ACC112 (cell line): ENCODE measurements around the gene HEATR5A.
"Not testable (repeated sequence)": the region's sequence is repeated elsewhere in the genome, so short reads cannot be mapped to it uniquely, and the experiment has no call there.

Experiments used
- H2AFZ ChIP-seq: fragments of 200-600 bp; sonication (generic); one replicate; pipeline ENCODE4 v1.6.0; 2017; ENCODE audit warnings: antibody characterized with exemption, low read length; ENCODE audit not compliant: unreplicated experiment
- H3K27ac ChIP-seq: fragments of 200-600 bp; sonication (generic); 2 replicates; pipeline ENCODE4 v1.5.1; 2014; ENCODE audit warnings: low read depth, mild to moderate bottlenecking, antibody characterized with exemption, low read length, moderate library complexity
- H3K27me3 ChIP-seq: fragments of 200-600 bp; sonication (generic); 2 replicates; pipeline ENCODE4 v1.6.1; 2014; ENCODE audit warnings: mild to moderate bottlenecking, antibody characterized with exemption, low read length, moderate library complexity, mixed read lengths; ENCODE audit not compliant: insufficient read depth
- H3K36me3 ChIP-seq: fragments of 200-600 bp; sonication (generic); 2 replicates; pipeline ENCODE4 v1.6.1; 2016; ENCODE audit warnings: mild to moderate bottlenecking, antibody characterized with exemption, low read length, moderate library complexity, mixed read lengths; ENCODE audit not compliant: insufficient read depth
- H3K4me1 ChIP-seq: fragments of 200-600 bp; sonication (generic); one replicate; pipeline ENCODE4 v1.6.1; 2016; ENCODE audit warnings: low read length, mixed read lengths; ENCODE audit not compliant: insufficient read depth, unreplicated experiment, control insufficient read depth
- H3K4me3 ChIP-seq: fragments of 200-600 bp; sonication (generic); 2 replicates; pipeline ENCODE4 v1.5.1; 2014; ENCODE audit warnings: mild to moderate bottlenecking, low read depth, low read length
- H3K79me2 ChIP-seq: fragments of 200-600 bp; sonication (generic); one replicate; pipeline ENCODE4 v1.6.0; 2016; ENCODE audit warnings: low read length; ENCODE audit not compliant: control insufficient read depth, unreplicated experiment, insufficient read depth

Gene HEATR5A

DNA sequence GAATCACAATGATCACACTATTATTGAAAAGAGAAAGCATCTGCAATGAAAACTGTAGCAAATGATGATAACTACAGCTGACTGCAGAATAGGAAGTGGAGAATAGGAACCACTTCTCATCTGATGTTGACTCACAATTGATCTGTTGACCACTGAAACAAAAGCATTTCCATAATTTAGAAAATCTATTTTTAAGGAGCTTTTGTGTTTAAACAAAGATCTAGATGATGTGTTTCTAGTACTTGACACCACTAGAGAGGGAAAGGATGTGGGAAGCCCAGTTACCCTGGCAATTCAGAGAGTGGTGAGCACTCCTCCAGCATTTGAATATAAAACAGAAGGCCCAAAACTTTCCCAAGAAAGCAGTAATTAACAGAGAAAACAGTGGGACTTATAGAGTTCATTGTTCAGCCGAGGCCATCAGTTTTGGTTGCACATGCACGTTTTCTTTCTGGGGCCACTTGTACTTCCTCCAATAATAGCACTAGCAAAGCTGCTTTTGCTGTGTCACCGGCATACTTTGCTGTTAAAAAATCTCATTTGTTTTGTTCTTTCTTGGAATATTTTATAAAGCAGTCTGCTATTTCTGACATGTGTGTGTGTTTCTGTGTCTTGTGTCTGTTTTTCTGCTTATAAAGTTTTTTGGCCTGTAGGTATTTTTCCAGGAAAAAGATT lies 136.6 kb downstream of the HEATR5A start:
- Histone ChIP-seq H3K27me3 (no peaks in the 10 kb centered on the region), H3K27ac (peak overlapping the region; percentile 29; the same call in 1 of the 2 replicates), H3K4me3 (no peak overlapping the region), H3K36me3 (no peaks in the 10 kb centered on the region), H2AFZ (peak overlapping the region; percentile 90), H3K79me2 (no peaks in the 10 kb centered on the region), H3K4me1 (peaks cover 8% of the 10 kb centered on the region)

- Histone ChIP-seq H3K27me3 (no peaks in the 10 kb centered on the region), H3K27ac (no peak overlapping the region), H3K79me2 (no peaks in the 10 kb centered on the region), H3K4me3 (no peak overlapping the region), H3K4me1 (peaks cover 8% of the 10 kb centered on the region), H2AFZ (no peak overlapping the region), H3K36me3 (no peaks in the 10 kb centered on the region)
These were observed 137.2 kb downstream of the HEATR5A start for GRCh38 chr14:31283153-31283552.

DNA sequence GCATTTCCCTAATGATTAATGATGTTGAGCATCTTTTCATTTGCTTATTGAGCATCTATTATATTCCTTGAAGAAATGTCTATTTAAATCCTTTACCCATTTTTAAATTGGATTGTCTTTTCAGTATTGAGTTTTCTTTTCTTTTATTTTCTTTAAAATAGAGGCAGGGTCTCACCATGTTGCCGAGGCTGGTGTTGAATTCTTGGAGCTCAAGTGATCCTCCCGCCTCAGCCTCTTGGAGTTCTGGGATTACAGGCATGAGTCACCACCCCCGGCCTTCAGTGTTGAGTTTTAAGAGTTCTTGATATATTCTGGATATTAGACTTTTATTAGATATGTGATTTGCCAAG lies 139.5 kb downstream of the HEATR5A start:
- H3K79me2 ChIP-seq: no peaks in the 10 kb centered on the region
- H2AFZ ChIP-seq: no peak overlapping the region
- no peak overlapping the region for H3K4me3 ChIP-seq
- H3K27ac ChIP-seq: no peak overlapping the region
- peaks cover 8% of the 10 kb centered on the region for H3K4me1 ChIP-seq
- no peaks in the 10 kb centered on the region; the same call in 1 of the 2 replicates for H3K36me3 ChIP-seq
- H3K27me3 ChIP-seq: no peaks in the 10 kb centered on the region

DNA sequence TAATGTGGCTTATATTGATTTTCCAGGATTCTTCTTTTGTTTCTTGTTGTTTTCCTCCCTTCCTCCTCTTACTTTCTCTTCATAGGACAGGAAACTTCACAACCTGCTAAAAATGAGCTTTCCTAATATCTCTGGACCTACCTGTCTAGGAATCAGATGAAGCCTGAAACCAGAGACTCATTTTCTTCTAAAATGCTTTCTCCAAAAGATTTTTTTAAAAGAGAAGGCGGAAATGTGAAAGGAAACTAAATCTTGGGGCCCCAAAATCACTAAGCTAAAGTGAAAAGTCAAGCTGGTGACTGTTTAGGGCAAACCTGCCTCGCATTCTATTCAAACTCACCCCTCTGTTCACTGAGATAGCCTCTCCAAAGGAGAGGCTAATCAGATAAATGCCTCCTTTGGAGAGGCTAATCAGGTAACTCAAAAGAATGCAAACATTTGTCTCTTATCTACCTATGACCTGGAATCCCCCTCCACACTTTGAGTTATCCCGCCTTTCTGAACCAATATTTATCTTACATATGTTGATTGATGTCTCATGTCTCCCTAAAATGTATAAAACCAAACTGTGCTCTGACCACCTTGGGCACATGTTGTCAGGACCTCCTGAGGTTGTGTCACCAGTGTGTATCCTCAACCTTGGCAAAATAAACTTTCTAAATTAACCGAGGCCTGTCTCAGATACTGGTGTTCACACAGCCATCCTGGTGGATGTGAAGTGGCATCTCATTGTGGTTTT lies 140.0 kb downstream of the HEATR5A start:
- Histone ChIP-seq H3K4me3 (no peak overlapping the region), H3K27ac (no peak overlapping the region), H3K79me2 (no peaks in the 10 kb centered on the region), H2AFZ (no peak overlapping the region), H3K36me3 (no peaks in the 10 kb centered on the region; the same call in 1 of the 2 replicates), H3K27me3 (no peaks in the 10 kb centered on the region), H3K4me1 (peaks cover 8% of the 10 kb centered on the region)

DNA sequence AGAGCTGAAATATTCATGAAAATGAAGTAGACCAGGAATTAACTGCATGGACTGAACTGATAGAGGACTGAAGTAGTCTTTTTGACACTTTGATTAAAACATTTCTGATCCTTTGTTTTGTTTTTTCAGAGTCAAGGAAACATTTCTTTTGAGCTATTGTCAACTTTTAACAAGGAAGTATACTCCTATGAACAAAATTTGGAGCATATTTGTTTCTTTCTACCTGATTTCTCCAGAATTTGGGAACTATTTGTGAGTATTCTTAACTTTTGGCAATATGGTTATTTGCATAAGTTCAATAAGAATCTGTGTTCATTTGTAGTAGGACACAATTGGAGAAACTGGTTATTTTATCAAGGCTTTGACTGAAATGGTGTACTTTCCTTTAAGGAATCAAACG lies 141.5 kb downstream of the HEATR5A start:
- Histone ChIP-seq H3K4me3 (no peak overlapping the region), H3K79me2 (no peaks in the 10 kb centered on the region), H3K4me1 (peaks cover 9% of the 10 kb centered on the region), H2AFZ (no peak overlapping the region), H3K36me3 (no peaks in the 10 kb centered on the region; the same call in 1 of the 2 replicates), H3K27me3 (no peaks in the 10 kb centered on the region), H3K27ac (no peak overlapping the region)

GRCh38 chr14:31277085-31277484 lies 143.3 kb downstream of the HEATR5A start:
- peaks cover 6% of the 10 kb centered on the region for H3K4me1 ChIP-seq
- no peak overlapping the region for H3K4me3 ChIP-seq
- no peak overlapping the region for H2AFZ ChIP-seq
- no peak overlapping the region for H3K27ac ChIP-seq
- H3K36me3 ChIP-seq: no peaks in the 10 kb centered on the region; the same call in 1 of the 2 replicates
- no peaks in the 10 kb centered on the region for H3K27me3 ChIP-seq
- no peaks in the 10 kb centered on the region for H3K79me2 ChIP-seq

DNA sequence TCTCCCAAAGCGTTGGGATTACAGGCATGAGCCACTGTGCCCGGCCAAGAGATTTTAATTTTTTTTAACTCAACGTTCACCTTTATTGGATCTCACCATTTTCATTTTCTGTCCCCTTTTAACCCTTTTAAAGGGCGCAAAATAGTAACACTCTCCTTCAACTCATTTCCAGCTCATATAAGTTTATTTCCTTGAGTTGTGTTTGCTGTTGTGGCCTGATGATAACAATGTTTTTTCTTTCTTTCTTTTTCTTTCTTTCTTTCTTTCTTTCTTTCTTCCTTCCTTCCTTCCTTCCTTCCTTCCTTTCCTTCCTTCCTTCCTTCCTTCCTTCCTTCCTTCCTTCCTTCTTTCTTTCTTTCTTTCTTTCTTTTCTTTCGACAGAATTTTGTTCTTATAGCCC lies 143.9 kb downstream of the HEATR5A start:
- H3K79me2 ChIP-seq, H3K27ac ChIP-seq, H3K36me3 ChIP-seq, H3K4me1 ChIP-seq, H3K27me3 ChIP-seq, H2AFZ ChIP-seq, H3K4me3 ChIP-seq: not testable (repeated sequence)

- Histone ChIP-seq H3K27ac (no peak overlapping the region), H3K4me1 (peaks cover 6% of the 10 kb centered on the region), H3K27me3 (no peaks in the 10 kb centered on the region), H2AFZ (no peak overlapping the region), H3K79me2 (no peaks in the 10 kb centered on the region), H3K36me3 (no peaks in the 10 kb centered on the region; the same call in 1 of the 2 replicates), H3K4me3 (no peak overlapping the region)
These were observed 144.6 kb downstream of the HEATR5A start for GRCh38 chr14:31275731-31276130.

DNA sequence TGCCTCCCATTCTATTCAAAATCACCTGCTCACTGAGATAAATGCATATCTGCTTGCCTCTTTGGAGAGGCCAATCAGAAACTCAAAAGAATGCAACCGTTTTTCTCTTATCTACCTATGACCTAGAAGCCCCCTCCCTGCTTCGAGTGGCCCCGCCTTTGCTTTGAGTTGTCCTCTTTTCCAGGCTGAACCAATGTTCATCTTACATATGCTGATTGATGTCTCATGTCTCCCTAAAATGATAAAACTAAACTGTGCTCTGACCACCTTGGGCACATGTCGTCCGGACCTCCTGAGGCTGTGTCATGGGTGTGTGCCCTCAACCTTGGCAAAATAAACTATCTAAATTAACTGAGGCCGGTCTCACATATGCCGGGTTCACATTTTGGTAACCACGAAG lies 148.7 kb downstream of the HEATR5A start:
- Histone ChIP-seq H3K27ac (no peak overlapping the region), H3K4me1 (peaks cover 6% of the 10 kb centered on the region), H3K4me3 (no peak overlapping the region), H3K36me3 (no peaks in the 10 kb centered on the region; the same call in 1 of the 2 replicates), H3K79me2 (no peaks in the 10 kb centered on the region), H2AFZ (no peak overlapping the region), H3K27me3 (no peaks in the 10 kb centered on the region)

DNA sequence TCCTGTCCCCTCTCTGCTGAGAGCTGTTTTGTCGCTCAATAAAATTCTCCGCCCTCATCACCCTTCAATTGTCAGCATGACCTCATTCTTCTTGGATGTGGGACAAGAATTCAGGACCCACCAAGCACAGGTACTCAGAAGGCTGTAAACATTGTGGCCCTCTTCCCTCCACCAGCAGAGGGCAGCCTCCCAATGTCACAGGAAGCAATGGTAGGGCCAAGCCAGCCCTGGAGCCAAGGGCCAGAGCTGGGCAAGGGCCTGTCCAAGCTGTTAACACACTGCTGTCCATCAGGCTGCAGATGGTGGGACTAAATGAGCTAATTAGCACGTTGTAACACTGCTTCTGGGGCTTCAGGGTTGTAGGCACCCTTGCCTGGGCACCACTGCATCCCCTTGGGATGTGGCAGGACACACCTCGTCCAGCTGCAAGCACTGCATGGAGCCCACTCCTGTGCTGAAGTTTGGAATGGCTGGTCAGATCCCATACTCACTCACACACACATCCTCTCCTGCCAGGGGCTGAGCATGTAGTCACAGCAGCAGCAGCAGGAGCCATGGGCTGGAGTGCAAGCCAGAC lies 150.1 kb downstream of the HEATR5A start:
- no peaks in the 10 kb centered on the region for H3K27me3 ChIP-seq
- no peaks in the 10 kb centered on the region for H3K36me3 ChIP-seq
- H3K4me1 ChIP-seq: peaks cover 13% of the 10 kb centered on the region
- no peak overlapping the region for H2AFZ ChIP-seq
- no peak overlapping the region for H3K4me3 ChIP-seq
- H3K27ac ChIP-seq: no peak overlapping the region
- no peaks in the 10 kb centered on the region for H3K79me2 ChIP-seq
